ENCODE data around the gene C12orf60. TPM values are rescaled to one million over a fixed set of nuclear protein-coding genes. Genes with fewer than 3 reads are reported as not detected.

The C12orf60 gene
- total RNA-seq, 3 donors from 2014 or later (not counting 1 experiment from before 2014, with no cell fraction given): 0.28 to 0.79 (median 0.33) TPM

GRCh38 chr12:14828892-14829291, 25.4 kb downstream of the C12orf60 start:
- Histone ChIP-seq H3K27me3 (ENCODE audit: control insufficient read depth, insufficient read depth, low read length) (peaks cover 6% of the 10 kb centered on the region), H3K4me3 (ENCODE audit: low read length) (no peak overlapping the region), H3K9me3 (ENCODE audit: control insufficient read depth, insufficient read depth, low read length) (no peaks in the 10 kb centered on the region), H3K36me3 (ENCODE audit: control insufficient read depth, insufficient read depth, low read length) (no peaks in the 10 kb centered on the region), H3K4me1 (ENCODE audit: control insufficient read depth, insufficient read depth, low read length) (no peaks in the 10 kb centered on the region), H3K27ac (ENCODE audit: low read length) (no peak overlapping the region)
- intact Hi-C loops (cut with micrococcal nuclease): no loop called here
- H3K4me3 Mint-ChIP-seq: no peak overlapping the region
- ATAC-seq: peak in 2 of 3 donors; percentile 74 to 76
- H3K27me3 Mint-ChIP-seq (ENCODE audit: low read depth in 2 of 2): peaks cover 19 to 21% of the 10 kb centered on the region in 2 donors
- H3K36me3 Mint-ChIP-seq: no peaks in the 10 kb centered on the region
- H3K4me1 Mint-ChIP-seq: no peaks in the 10 kb centered on the region
- H3K9me3 Mint-ChIP-seq: no peaks in the 10 kb centered on the region
- TF ChIP-seq CTCF (IDR thresholded peaks at IDR 0.05): no peak
- no peak overlapping the region for H3K27ac Mint-ChIP-seq
- peak in 1 of 2 donors; percentile 18 for DNase-seq

- Mint-ChIP-seq H3K36me3 (no peaks in the 10 kb centered on the region), H3K27ac (no peak overlapping the region), H3K27me3 (ENCODE audit: low read depth in 2 of 2) (peaks cover 24 to 45% of the 10 kb centered on the region in 2 donors), H3K4me1 (no peaks in the 10 kb centered on the region), H3K4me3 (no peak overlapping the region), H3K9me3 (no peaks in the 10 kb centered on the region)
- no peak for DNase-seq
- H3K9me3 ChIP-seq (ENCODE audit: control insufficient read depth, insufficient read depth, low read length): no peaks in the 10 kb centered on the region
- intact Hi-C loops (cut with micrococcal nuclease): no loop called here
- H3K27ac ChIP-seq (ENCODE audit: low read length): no peak overlapping the region
- no peak for TF ChIP-seq CTCF (IDR thresholded peaks at IDR 0.05)
- no peaks in the 10 kb centered on the region for H3K36me3 ChIP-seq (ENCODE audit: control insufficient read depth, insufficient read depth, low read length)
- 100% methylated on average over 2 of the region's 3 CpGs for WGBS (ENCODE audit: insufficient coverage)
- ATAC-seq: no peak
- no peaks in the 10 kb centered on the region for H3K4me1 ChIP-seq (ENCODE audit: control insufficient read depth, insufficient read depth, low read length)
- H3K4me3 ChIP-seq (ENCODE audit: low read length): no peak overlapping the region
- H3K27me3 ChIP-seq (ENCODE audit: control insufficient read depth, insufficient read depth, low read length): peaks cover 14% of the 10 kb centered on the region
Observed at GRCh38 chr12:14833336-14833735, 29.9 kb downstream of the C12orf60 start.

GRCh38 chr12:14833952-14834351, 30.5 kb downstream of the C12orf60 start:
- Histone ChIP-seq H3K4me3 (ENCODE audit: low read length) (no peak overlapping the region), H3K9me3 (ENCODE audit: control insufficient read depth, insufficient read depth, low read length) (no peaks in the 10 kb centered on the region), H3K27me3 (ENCODE audit: control insufficient read depth, insufficient read depth, low read length) (peaks cover 16% of the 10 kb centered on the region), H3K27ac (ENCODE audit: low read length) (no peak overlapping the region), H3K36me3 (ENCODE audit: control insufficient read depth, insufficient read depth, low read length) (no peaks in the 10 kb centered on the region), H3K4me1 (ENCODE audit: control insufficient read depth, insufficient read depth, low read length) (no peaks in the 10 kb centered on the region)
- WGBS (ENCODE audit: insufficient coverage): 100% methylated on average over 1 of the region's 1 CpG
- H3K4me1 Mint-ChIP-seq: no peaks in the 10 kb centered on the region
- H3K9me3 Mint-ChIP-seq: no peaks in the 10 kb centered on the region
- intact Hi-C loops (cut with micrococcal nuclease): no loop called here
- DNase-seq (no peak), ATAC-seq (no peak)
- no peak for TF ChIP-seq CTCF (IDR thresholded peaks at IDR 0.05)
- peaks cover 21 to 45% of the 10 kb centered on the region in 2 donors for H3K27me3 Mint-ChIP-seq (ENCODE audit: low read depth in 2 of 2)
- H3K27ac Mint-ChIP-seq: no peak overlapping the region
- no peaks in the 10 kb centered on the region for H3K36me3 Mint-ChIP-seq
- no peak overlapping the region for H3K4me3 Mint-ChIP-seq

GRCh38 chr12:14834509-14834908, 31.0 kb downstream of the C12orf60 start:
- no peak overlapping the region for H3K27ac Mint-ChIP-seq
- TF ChIP-seq CTCF (IDR thresholded peaks at IDR 0.05): no peak
- ATAC-seq (no peak), DNase-seq (no peak)
- no peaks in the 10 kb centered on the region for H3K36me3 Mint-ChIP-seq
- H3K4me3 Mint-ChIP-seq: no peak overlapping the region
- Histone ChIP-seq H3K9me3 (ENCODE audit: control insufficient read depth, insufficient read depth, low read length) (no peaks in the 10 kb centered on the region), H3K27ac (ENCODE audit: low read length) (no peak overlapping the region), H3K4me3 (ENCODE audit: low read length) (no peak overlapping the region), H3K4me1 (ENCODE audit: control insufficient read depth, insufficient read depth, low read length) (no peaks in the 10 kb centered on the region), H3K27me3 (ENCODE audit: control insufficient read depth, insufficient read depth, low read length) (peaks cover 16% of the 10 kb centered on the region), H3K36me3 (ENCODE audit: control insufficient read depth, insufficient read depth, low read length) (no peaks in the 10 kb centered on the region)
- H3K4me1 Mint-ChIP-seq: no peaks in the 10 kb centered on the region
- H3K9me3 Mint-ChIP-seq: no peaks in the 10 kb centered on the region
- H3K27me3 Mint-ChIP-seq (ENCODE audit: low read depth in 2 of 2): peaks cover 26 to 45% of the 10 kb centered on the region in 2 donors
- intact Hi-C loops (cut with micrococcal nuclease): no loop called here
